OCI-LY3 (cell line): ENCODE data around the gene IL16.

Experiments used
- H2AFZ ChIP-seq: fragments of 200-600, 300-600 bp; shearing (Covaris generic); 2 replicates; pipeline ENCODE4 v1.6.0; 2014; ENCODE audit warnings: antibody characterized with exemption, low read depth, low read length
- H3K27ac ChIP-seq: fragments of 200-600, 300-600 bp; sonication (generic); 2 replicates; pipeline ENCODE4 v1.5.1; 2014; ENCODE audit warnings: mild to moderate bottlenecking, low read length, moderate library complexity, mixed read lengths
- H3K27me3 ChIP-seq: fragments of 200-600, 300-600 bp; sonication (generic); 2 replicates; pipeline ENCODE4 v1.6.1; 2014; ENCODE audit warnings: low read depth, low read length, mixed read lengths
- H3K36me3 ChIP-seq: fragments of 200-600, 300-600 bp; sonication (generic); replicated peaks from 2 replicates; pipeline ENCODE3; 2014; ENCODE audit warnings: low read depth, low read length, mixed read lengths
- H3K4me1 ChIP-seq: fragments of 300-600, 200-600 bp; sonication (generic); 2 replicates; pipeline ENCODE4 v1.6.1; 2014; ENCODE audit warnings: low read length, mixed read lengths
- H3K4me2 ChIP-seq: fragments of 200-600, 300-600 bp; sonication (generic); 2 replicates; pipeline ENCODE4 v1.6.1; 2014; ENCODE audit warnings: low read length, mixed read lengths
- H3K4me3 ChIP-seq: fragments of 300-600, 200-600 bp; sonication (generic); 2 replicates; pipeline ENCODE4 v1.5.1; 2014; ENCODE audit warnings: antibody characterized with exemption, mild to moderate bottlenecking, low read length, moderate library complexity
- H3K79me2 ChIP-seq: fragments of 300-600, 200-600 bp; shearing (Covaris generic); 2 replicates; pipeline ENCODE4 v1.6.1; 2014; ENCODE audit warnings: mild to moderate bottlenecking, low read length, mixed read lengths
- H3K9ac ChIP-seq: fragments of 300-600, 200-600 bp; shearing (Covaris generic); 2 replicates; pipeline ENCODE4 v1.6.0; 2014; ENCODE audit warnings: mild to moderate bottlenecking, low read length, moderate library complexity
- H3K9me3 ChIP-seq: fragments of 200-600, 300-600 bp; shearing (Covaris generic); 2 replicates; pipeline ENCODE4 v1.6.1; 2014; ENCODE audit warnings: low read length, mixed read lengths; ENCODE audit not compliant: insufficient read depth
- H4K20me1 ChIP-seq: fragments of 200-600, 300-600 bp; sonication (generic); 2 replicates; pipeline ENCODE4 v1.6.1; 2016; ENCODE audit warnings: low read length, mixed read lengths; ENCODE audit not compliant: insufficient read depth
- EZH2phosphoT487 ChIP-seq: fragments of 200-600 bp; shearing (Covaris generic); IDR thresholded peaks from 2 replicates; pipeline ENCODE4 v1.6.1; 2018; ENCODE audit warnings: antibody characterized with exemption, mixed run types, low read depth
- TF ChIP-seq, protein P1 (sequence below): fragments of 200-600, 300-600 bp; sonication (generic); IDR thresholded peaks from 2 replicates; pipeline ENCODE4 v1.5.1; 2014; ENCODE audit warnings: antibody characterized with exemption, low read length, low read depth

IL16 gene

GRCh38 chr15:81175496-81175895, 21.2 kb upstream of the IL16 start:
- Histone ChIP-seq H3K79me2 (no peaks in the 10 kb centered on the region), H3K27me3 (peaks cover 25% of the 10 kb centered on the region), H3K4me3 (no peak overlapping the region), H3K36me3 (no peaks in the 10 kb centered on the region), H2AFZ (no peak overlapping the region), H3K9ac (no peak overlapping the region), H3K27ac (no peak overlapping the region), H3K9me3 (no peaks in the 10 kb centered on the region), H3K4me2 (no peak overlapping the region), H4K20me1 (no peaks in the 10 kb centered on the region), H3K4me1 (no peaks in the 10 kb centered on the region)
- TF ChIP-seq EZH2phosphoT487 = no peak
- TF ChIP-seq, protein P1, sequence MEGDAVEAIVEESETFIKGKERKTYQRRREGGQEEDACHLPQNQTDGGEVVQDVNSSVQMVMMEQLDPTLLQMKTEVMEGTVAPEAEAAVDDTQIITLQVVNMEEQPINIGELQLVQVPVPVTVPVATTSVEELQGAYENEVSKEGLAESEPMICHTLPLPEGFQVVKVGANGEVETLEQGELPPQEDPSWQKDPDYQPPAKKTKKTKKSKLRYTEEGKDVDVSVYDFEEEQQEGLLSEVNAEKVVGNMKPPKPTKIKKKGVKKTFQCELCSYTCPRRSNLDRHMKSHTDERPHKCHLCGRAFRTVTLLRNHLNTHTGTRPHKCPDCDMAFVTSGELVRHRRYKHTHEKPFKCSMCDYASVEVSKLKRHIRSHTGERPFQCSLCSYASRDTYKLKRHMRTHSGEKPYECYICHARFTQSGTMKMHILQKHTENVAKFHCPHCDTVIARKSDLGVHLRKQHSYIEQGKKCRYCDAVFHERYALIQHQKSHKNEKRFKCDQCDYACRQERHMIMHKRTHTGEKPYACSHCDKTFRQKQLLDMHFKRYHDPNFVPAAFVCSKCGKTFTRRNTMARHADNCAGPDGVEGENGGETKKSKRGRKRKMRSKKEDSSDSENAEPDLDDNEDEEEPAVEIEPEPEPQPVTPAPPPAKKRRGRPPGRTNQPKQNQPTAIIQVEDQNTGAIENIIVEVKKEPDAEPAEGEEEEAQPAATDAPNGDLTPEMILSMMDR = no peak

GRCh38 chr15:81176291-81176893, 20.3 kb upstream of the IL16 start:
- H3K4me2 ChIP-seq = no peak overlapping the region
- TF ChIP-seq, protein P1 = no peak
- no peak for TF ChIP-seq EZH2phosphoT487
- H3K4me3 ChIP-seq = no peak overlapping the region

DNA sequence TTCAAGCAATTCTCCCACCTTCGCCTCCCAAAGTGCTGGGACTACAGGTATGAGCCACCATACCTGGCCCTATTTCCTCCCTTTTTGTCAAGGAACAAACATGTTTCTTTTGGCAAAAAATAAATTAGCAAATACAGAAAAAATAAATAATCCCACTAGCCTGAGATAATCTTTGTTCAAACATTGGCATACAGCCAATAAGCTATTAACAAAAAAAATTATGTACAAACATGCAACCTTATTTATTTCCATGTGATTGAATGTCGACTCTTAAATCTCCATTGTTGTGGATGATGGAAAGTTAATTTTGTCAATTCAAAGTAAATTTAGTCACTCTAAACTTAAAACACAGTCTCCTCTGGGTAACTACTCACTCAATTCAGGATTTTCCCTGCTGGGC, 18.3 kb upstream of the IL16 start:
- H3K9me3 ChIP-seq = no peaks in the 10 kb centered on the region
- H3K79me2 ChIP-seq = no peaks in the 10 kb centered on the region
- H2AFZ ChIP-seq = no peak overlapping the region
- peaks cover 24% of the 10 kb centered on the region for H3K27me3 ChIP-seq
- H3K27ac ChIP-seq = no peak overlapping the region
- no peaks in the 10 kb centered on the region for H3K4me1 ChIP-seq
- H4K20me1 ChIP-seq = no peaks in the 10 kb centered on the region
- no peaks in the 10 kb centered on the region for H3K36me3 ChIP-seq
- TF ChIP-seq, protein P1 = no peak
- no peak for TF ChIP-seq EZH2phosphoT487
- H3K9ac ChIP-seq = no peak overlapping the region
- H3K4me2 ChIP-seq = no peak overlapping the region
- H3K4me3 ChIP-seq = no peak overlapping the region

More at GRCh38 chr15:81176291-81176893, 20.3 kb upstream of the IL16 start:
- Histone ChIP-seq H3K27me3 (peaks cover 16% of the 10 kb centered on the region), H4K20me1 (no peaks in the 10 kb centered on the region), H3K79me2 (no peaks in the 10 kb centered on the region), H2AFZ (no peak overlapping the region), H3K4me1 (no peaks in the 10 kb centered on the region), H3K9me3 (no peaks in the 10 kb centered on the region), H3K9ac (no peak overlapping the region), H3K27ac (no peak overlapping the region), H3K36me3 (no peaks in the 10 kb centered on the region)

- H3K9ac ChIP-seq = no peak overlapping the region
- no peaks in the 10 kb centered on the region for H3K36me3 ChIP-seq
- H2AFZ ChIP-seq = no peak overlapping the region
- H3K4me3 ChIP-seq = no peak overlapping the region
- no peaks in the 10 kb centered on the region for H3K9me3 ChIP-seq
- H3K27ac ChIP-seq = no peak overlapping the region
- TF ChIP-seq, protein P1 = no peak
- no peak for TF ChIP-seq EZH2phosphoT487
- H3K4me1 ChIP-seq = no peaks in the 10 kb centered on the region
- no peak overlapping the region for H3K4me2 ChIP-seq
- H3K27me3 ChIP-seq = peaks cover 35% of the 10 kb centered on the region
- no peaks in the 10 kb centered on the region for H4K20me1 ChIP-seq
- H3K79me2 ChIP-seq = no peaks in the 10 kb centered on the region
Measured at GRCh38 chr15:81181220-81181619, 15.5 kb upstream of the IL16 start.
